SU-DHL-6 (cell line): ENCODE data around the gene RBM17.

Experiments used
- H2AFZ ChIP-seq: fragments of 200-600 bp; sonication (generic); 2 replicates; pipeline ENCODE4 v1.6.1; 2014; ENCODE audit warnings: low read depth, mild to moderate bottlenecking, moderate library complexity, mixed read lengths, antibody characterized with exemption, low read length; ENCODE audit not compliant: severe bottlenecking
- H3F3A ChIP-seq: fragments of 200-600 bp; shearing (Covaris generic); 2 replicates; pipeline ENCODE4 v1.6.0; 2016; ENCODE audit warnings: antibody characterized with exemption, mild to moderate bottlenecking; ENCODE audit not compliant: insufficient read depth
- H3K27ac ChIP-seq: fragments of 200-600 bp; sonication (generic); 2 replicates; pipeline ENCODE4 v1.5.1; 2016; ENCODE audit warnings: low read depth, mild to moderate bottlenecking, low read length, moderate library complexity, mixed read lengths
- H3K27me3 ChIP-seq: fragments of 200-600 bp; sonication (generic), shearing (Covaris generic); 2 replicates; pipeline ENCODE4 v1.6.0; 2014; ENCODE audit warnings: mild to moderate bottlenecking, low read length
- H3K36me3 ChIP-seq: fragments of 200-600 bp; sonication (generic); 2 replicates; pipeline ENCODE4 v1.6.1; 2014; ENCODE audit warnings: mild to moderate bottlenecking, low read length, mixed read lengths
- H3K4me2 ChIP-seq: fragments of 300-600, 200-600 bp; shearing (Covaris generic), sonication (generic); 2 replicates; pipeline ENCODE4 v1.6.0; 2014; ENCODE audit warnings: low read length, low read depth, mild to moderate bottlenecking; ENCODE audit not compliant: poor library complexity, severe bottlenecking
- H3K4me3 ChIP-seq: fragments of 200-600 bp; sonication (generic); 2 replicates; pipeline ENCODE4 v1.5.1; 2014; ENCODE audit warnings: antibody characterized with exemption, low read length, mild to moderate bottlenecking, mixed read lengths; ENCODE audit not compliant: insufficient read depth, poor library complexity, severe bottlenecking
- H3K79me2 ChIP-seq: fragments of 200-600 bp; sonication (generic); 2 replicates; pipeline ENCODE4 v1.6.1; 2014; ENCODE audit warnings: mild to moderate bottlenecking, low read length, moderate library complexity; ENCODE audit not compliant: insufficient read depth
- H3K9ac ChIP-seq: fragments of 200-600 bp; sonication (generic); 2 replicates; pipeline ENCODE4 v1.7.0; 2014; ENCODE audit warnings: mild to moderate bottlenecking, low read length
- H3K9me2 ChIP-seq: fragments of 200-600 bp; sonication (generic); replicated peaks from 2 replicates; pipeline ENCODE4 v1.6.1; 2014; ENCODE audit warnings: low read length; ENCODE audit not compliant: insufficient read depth
- H3K9me3 ChIP-seq: fragments of 200-600 bp; sonication (generic); 2 replicates; pipeline ENCODE4 v1.6.1; 2014; ENCODE audit warnings: low read length, mixed read lengths; ENCODE audit not compliant: insufficient read depth
- H4K20me1 ChIP-seq: fragments of 200-600 bp; sonication (generic); 2 replicates; pipeline ENCODE4 v1.6.1; 2014; ENCODE audit warnings: low read depth, mild to moderate bottlenecking, antibody characterized with exemption, low read length, moderate library complexity, mixed read lengths
- CTCF ChIP-seq: fragments of 200-600 bp; sonication (generic); IDR thresholded peaks from one replicate; pipeline ENCODE4 v1.5.1; 2017; ENCODE audit warnings: antibody characterized with exemption, mild to moderate bottlenecking, low read length, moderate library complexity; ENCODE audit not compliant: insufficient read depth, poor library complexity, severe bottlenecking
- EZH2phosphoT487 ChIP-seq: fragments of 200-600 bp; sonication (generic), shearing (Covaris generic); conservative IDR thresholded peaks from 2 replicates; pipeline ENCODE4 v1.6.1; 2018; ENCODE audit warnings: mild to moderate bottlenecking, antibody characterized with exemption, low read length, moderate library complexity, mixed read lengths

Gene RBM17

DNA sequence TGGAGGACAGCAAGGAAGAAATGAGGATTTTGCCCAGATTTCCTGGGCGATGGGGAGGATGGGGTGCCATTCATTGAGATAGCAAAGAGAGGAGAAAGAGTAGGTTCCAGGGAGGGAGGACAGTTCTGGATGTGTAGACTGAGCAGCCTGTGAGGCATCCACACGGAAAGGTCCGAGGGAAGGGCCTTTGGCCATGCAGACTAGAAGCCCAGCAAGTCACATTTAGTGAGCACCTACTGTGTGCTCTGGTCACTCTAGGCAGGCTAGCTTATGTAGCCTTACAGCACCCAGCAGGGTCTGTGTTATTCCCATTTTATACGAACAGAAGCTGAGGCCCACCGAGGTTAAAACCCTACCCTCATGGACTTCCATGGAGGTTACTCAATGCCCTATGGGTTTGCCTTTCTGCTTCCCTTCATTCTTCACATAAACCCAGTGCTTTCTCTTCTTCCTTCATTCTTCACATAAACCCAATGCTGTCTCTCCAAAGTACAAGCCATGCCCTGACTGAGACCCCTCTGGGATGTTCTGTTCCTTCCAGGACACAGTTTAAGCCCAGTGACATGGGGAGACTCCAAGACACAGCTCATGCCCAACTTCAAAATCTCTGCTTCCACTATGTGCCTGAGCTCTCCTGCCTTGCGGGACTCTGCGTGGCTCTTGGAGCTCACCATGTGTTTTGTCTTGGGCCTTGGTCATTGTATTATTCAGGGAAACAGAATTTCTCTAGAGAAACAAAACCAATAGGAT is 40.4 kb upstream of the RBM17 start:
- Histone ChIP-seq H3K9me2 (no peaks in the 10 kb centered on the region), H3F3A (peaks cover 26% of the 10 kb centered on the region), H3K36me3 (no peaks in the 10 kb centered on the region), H3K27me3 (no peaks in the 10 kb centered on the region), H4K20me1 (no peaks in the 10 kb centered on the region), H2AFZ (no peak overlapping the region), H3K79me2 (no peaks in the 10 kb centered on the region), H3K9me3 (no peaks in the 10 kb centered on the region), H3K4me3 (no peak overlapping the region), H3K27ac (no peak overlapping the region), H3K4me2 (no peak overlapping the region), H3K9ac (no peak overlapping the region)
- TF ChIP-seq EZH2phosphoT487, result no peak
- TF ChIP-seq CTCF, result no peak

DNA sequence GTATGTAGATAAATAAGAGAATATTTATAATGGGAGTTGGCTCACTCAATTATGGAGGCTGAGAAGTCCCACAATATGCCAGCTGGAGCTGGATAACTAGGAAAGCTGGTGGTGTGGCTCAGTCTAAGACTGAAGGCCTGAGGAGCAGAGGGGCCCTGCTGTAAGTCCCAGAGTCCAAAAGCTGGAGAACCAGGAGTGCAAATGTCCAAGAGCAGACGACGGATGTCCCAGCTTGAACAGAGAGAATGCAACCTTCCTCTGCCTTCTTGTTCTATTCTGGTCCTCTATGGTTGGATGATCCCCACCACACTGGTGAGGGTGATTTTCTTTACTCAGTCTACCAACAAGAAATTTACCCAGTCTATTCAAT is 39.8 kb upstream of the RBM17 start:
- Histone ChIP-seq H3K36me3 (no peaks in the 10 kb centered on the region), H3K4me2 (no peak overlapping the region), H3K9me3 (no peaks in the 10 kb centered on the region), H3K4me3 (no peak overlapping the region), H4K20me1 (no peaks in the 10 kb centered on the region), H3K79me2 (no peaks in the 10 kb centered on the region), H3K9me2 (no peaks in the 10 kb centered on the region), H3F3A (peaks cover 26% of the 10 kb centered on the region), H3K27ac (no peak overlapping the region), H2AFZ (no peak overlapping the region), H3K9ac (no peak overlapping the region), H3K27me3 (no peaks in the 10 kb centered on the region)
- no peak for TF ChIP-seq EZH2phosphoT487
- TF ChIP-seq CTCF, result no peak

DNA sequence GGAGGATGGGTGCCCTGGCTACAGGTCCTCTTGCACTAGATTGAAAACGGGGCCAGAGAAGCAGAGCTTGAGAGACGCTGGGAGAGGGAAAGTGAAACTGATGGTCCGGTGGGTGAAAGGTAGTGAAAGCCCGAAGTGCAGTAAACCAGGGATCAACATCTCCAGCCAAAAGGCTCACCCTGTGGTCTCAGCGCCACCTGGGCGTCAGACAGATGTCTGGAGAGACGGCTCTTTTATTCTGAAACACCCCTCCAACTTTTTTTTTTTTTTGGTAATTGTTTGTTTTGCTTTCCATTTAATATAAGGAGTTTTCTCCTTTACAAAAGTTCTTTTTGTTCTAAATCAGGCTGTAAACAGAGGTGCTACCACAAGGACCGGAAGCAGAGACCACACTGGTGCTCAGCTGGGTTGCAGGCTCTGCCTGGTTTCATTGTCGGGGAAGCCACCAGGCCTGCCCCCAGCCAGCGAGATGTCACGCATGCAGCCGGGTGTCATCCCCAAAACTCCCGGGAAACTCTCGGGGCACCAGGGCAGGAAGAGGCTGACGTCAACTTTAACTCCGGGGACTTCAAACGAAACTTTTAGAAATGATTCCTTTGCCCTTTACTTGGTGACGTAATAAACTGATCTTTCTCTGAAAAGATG is 37.9 kb upstream of the RBM17 start:
- Histone ChIP-seq H3K4me2 (peak overlapping the region; percentile 85), H3K9me2 (no peaks in the 10 kb centered on the region), H3F3A (peaks cover 23% of the 10 kb centered on the region), H3K9me3 (no peaks in the 10 kb centered on the region), H2AFZ (peak overlapping the region; percentile 15), H3K36me3 (no peaks in the 10 kb centered on the region), H3K79me2 (no peaks in the 10 kb centered on the region), H3K27me3 (no peaks in the 10 kb centered on the region), H4K20me1 (no peaks in the 10 kb centered on the region), H3K9ac (peak overlapping the region; percentile 50), H3K4me3 (peak overlapping the region; percentile 42), H3K27ac (peak overlapping the region; percentile 88)
- TF ChIP-seq CTCF (no peak), EZH2phosphoT487 (no peak)
